ENCODE data around the gene GNG7.
"Not testable (repeated sequence)": the region's sequence is repeated elsewhere in the genome, so short reads cannot be mapped to it uniquely, and the experiment has no call there.

GNG7 gene

GRCh38 chr19:2464389-2464788 is 238.1 kb downstream of the GNG7 start:
- DNase-seq (ENCODE audit: low read depth, low spot score) = no peak

DNA sequence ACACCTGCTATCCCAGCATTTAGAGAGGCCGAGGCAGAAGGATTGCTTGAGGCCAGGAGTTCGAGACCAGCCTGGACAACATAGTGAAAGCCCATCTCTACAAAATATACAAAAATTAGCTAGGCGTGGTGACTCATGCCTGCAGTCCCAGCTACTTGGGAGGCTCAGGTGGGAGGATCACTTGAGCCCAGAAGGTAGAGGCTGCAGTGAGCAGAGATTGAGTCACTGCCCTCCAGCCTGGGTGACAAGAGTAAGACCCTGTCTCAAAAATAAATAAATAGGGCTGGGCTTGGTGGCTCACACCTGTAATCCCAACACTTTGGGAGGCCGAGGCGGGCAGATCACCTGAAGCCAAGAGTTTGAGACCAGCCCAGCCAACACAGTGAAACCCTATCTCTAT is 238.8 kb downstream of the GNG7 start:
- not testable (repeated sequence) for DNase-seq (ENCODE audit: low read depth, low spot score)

DNA sequence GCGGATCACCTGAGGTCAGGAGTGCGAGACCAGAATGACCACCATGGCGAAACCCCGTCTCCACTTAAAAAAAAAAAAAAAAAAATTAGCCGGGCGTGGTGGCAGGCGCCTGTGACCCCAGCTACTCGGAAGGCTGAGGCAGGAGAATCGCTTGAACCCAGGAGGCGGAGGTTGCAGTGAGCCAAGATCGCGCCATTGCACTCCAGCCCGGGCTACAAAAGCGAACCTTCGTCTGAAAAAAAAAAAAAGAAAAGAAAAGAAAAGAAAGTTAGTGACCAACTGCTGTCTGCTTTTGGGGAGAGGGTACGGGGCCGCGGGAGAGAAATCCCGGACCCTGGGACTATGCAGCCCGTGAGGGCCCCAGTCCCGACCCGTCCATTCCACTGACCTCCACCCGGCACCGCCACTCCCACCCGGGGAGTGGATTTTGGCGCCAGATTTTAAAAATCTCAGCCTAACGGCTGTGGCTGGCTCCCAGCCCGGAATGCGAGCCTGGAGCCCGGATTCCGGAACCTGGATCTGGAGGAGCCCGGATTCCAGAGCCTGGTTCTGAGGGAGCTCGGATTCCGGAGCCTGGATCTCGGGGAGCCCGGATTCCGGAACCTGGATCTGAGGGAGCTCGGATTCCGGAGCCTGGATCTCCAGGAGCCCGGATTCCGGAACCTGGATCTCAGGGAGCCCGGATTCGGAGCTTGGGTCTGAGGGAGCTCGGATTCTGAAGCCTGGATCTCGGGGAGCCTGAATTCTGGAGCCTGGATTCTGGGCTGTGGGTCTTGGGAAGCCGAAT is 239.7 kb downstream of the GNG7 start:
- no peak for DNase-seq (ENCODE audit: low read depth, low spot score)

DNA sequence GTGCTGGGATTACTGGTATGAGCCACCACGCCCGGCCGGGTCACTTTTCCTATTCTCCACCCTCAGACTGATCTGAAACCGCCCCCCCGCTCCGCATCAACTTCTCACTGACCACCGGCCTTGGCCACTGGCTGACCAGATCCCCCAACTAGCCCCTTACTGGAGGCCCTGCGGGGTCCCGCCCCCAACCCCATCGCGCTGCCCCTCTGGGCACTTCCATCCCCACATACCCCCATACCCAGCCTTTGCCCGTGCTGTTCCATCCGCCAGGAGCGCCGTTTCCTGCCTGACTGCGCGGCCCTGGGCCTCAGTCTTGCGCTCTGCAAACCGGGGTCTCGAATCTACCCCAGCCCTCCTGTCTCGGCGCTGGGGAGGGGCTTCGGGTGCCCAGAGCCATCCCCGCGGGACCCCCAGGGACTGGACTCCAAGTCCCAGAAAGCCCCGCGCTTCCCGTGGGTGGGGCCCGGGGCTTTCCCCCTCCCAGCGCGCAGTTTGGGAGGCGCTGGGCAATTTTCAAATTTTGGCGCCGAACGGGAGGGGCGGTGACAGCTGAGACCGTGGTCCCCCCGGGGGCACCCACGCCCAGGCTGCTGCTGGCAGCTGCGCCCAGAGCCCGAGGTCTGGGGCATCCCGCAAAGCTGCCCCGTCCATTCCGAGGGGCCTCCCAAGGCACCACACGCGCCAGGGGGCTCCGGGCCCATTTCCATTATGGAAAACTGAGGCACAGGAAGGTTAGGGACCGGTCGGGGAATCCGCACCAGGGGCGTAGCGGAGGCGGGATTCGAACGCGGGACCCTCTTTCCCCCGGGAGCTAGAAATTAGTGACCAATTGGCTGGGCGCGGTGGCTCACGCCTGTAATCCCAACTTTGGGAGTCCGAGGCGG is 240.5 kb downstream of the GNG7 start:
- no peak for DNase-seq (ENCODE audit: low read depth, low spot score)
